Gastrocnemius medialis (tissue), 4 donors: ENCODE data around the gene CDK17.

Experiments
- POLR2A ChIP-seq, 2 donors: fragments of 450-650 bp; IDR thresholded peaks; one replicate each; pipeline ENCODE4 v1.6.1; 2017; ENCODE audit warnings: antibody characterized with exemption in 2 of 2, mild to moderate bottlenecking in 2 of 2, moderate library complexity in 2 of 2
- TF ChIP-seq, protein P1 (sequence below), 5 experiments: fragments of 450-650 bp in 3 of 5; fragments of 200-600 bp in 2 of 5; sonication (generic) in 2 of 5; IDR thresholded peaks in 4 of 5; conservative IDR thresholded peaks in 1 of 5; 1 replicate in 4 of 5; 2 replicates in 1 of 5; pipeline ENCODE4 v1.5.1; 2016 to 2019; ENCODE audit warnings: antibody characterized with exemption in 5 of 5, mild to moderate bottlenecking in 3 of 5, moderate library complexity in 3 of 5

DNA sequence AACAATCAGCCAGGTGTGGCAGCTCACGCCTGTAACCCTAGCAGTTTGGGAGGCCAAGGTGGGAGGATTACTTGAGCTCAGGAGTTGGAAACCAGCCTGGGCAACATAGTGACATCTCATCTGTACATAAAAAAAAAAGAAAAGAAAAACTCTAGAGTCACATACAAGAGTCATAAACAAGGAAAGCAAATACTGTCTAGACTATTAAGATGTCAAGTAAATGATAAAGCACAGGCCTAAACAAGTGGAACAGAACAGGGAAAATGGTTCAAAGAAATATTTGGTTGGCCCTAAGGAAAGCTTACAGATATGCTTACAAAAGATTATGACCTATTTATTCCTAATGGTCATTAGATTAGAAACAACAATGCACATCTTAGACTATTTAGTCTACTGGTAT is 12.3 kb downstream of the CDK17 start:
- no peak for TF ChIP-seq POLR2A (IDR thresholded peaks at IDR 0.05)
- TF ChIP-seq, protein P1, sequence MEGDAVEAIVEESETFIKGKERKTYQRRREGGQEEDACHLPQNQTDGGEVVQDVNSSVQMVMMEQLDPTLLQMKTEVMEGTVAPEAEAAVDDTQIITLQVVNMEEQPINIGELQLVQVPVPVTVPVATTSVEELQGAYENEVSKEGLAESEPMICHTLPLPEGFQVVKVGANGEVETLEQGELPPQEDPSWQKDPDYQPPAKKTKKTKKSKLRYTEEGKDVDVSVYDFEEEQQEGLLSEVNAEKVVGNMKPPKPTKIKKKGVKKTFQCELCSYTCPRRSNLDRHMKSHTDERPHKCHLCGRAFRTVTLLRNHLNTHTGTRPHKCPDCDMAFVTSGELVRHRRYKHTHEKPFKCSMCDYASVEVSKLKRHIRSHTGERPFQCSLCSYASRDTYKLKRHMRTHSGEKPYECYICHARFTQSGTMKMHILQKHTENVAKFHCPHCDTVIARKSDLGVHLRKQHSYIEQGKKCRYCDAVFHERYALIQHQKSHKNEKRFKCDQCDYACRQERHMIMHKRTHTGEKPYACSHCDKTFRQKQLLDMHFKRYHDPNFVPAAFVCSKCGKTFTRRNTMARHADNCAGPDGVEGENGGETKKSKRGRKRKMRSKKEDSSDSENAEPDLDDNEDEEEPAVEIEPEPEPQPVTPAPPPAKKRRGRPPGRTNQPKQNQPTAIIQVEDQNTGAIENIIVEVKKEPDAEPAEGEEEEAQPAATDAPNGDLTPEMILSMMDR (IDR thresholded peaks at IDR 0.05 in 4 of 5, conservative IDR thresholded peaks at IDR 0.05 in 1 of 5), result no peak
